OCI-LY3 (cell line): ENCODE results near the gene TYW1B.

Experiments
- CTCF ChIP-seq: fragments of 200-600, 300-600 bp; sonication (generic); IDR thresholded peaks from 2 replicates; pipeline ENCODE4 v1.5.1; 2014; ENCODE audit warnings: antibody characterized with exemption, low read length, low read depth
- EZH2phosphoT487 ChIP-seq: fragments of 200-600 bp; shearing (Covaris generic); IDR thresholded peaks from 2 replicates; pipeline ENCODE4 v1.6.1; 2018; ENCODE audit warnings: antibody characterized with exemption, mixed run types, low read depth

DNA sequence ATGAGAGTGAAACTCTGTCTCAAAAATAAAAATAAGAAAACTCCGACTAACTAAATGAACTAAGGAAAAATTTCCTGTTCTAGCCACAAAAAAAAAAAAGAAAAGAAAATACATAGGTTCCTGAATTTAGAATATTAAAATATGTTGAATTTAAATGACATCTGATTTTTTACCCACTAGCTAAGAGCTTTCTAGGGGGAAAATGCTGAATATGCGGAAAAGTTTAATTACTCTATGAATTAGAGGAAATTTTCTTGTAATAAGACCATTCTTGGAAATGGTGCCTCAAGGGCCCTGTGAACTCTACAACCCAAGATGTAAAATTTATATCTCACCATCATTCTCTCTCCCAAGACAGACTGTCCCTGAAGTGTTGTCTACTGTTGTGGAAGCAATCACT lies 250.9 kb downstream of the TYW1B start:
- no peak for TF ChIP-seq CTCF
- TF ChIP-seq EZH2phosphoT487: no peak
